OCI-LY7 (cell line): Measurements from ENCODE around the gene INTS11. TPM values are rescaled to one million over a fixed set of nuclear protein-coding genes. Genes with fewer than 3 reads are reported as not detected.

ENCODE experiments used
- BruUV-seq: library from RNA; stranded (reverse); fragments of 400-500 nt; replicated peaks from 2 replicates; lab custom pipeline; 2021; lab: Mats Ljungman, UMichigan
- CTCF ChIA-PET: fragments of 300-600 bp; sonication (Branson Sonifier 250); formaldehyde crosslinking; loops from one replicate; lab custom pipeline; 2022; ENCODE audit warnings: antibody characterized with exemption; ENCODE audit not compliant: unreplicated experiment; lab: Charles Lee
- POLR2A ChIA-PET: fragments of 300-600 bp; sonication (Branson Sonifier 250); formaldehyde crosslinking; loops from one replicate; lab custom pipeline; 2022; ENCODE audit warnings: antibody characterized with exemption; lab: Charles Lee
- DNase-seq: peaks from one replicate; pipeline ENCODE4 v3.0.0-alpha.2; 2015; ENCODE audit warnings: low spot score
- H2AFZ ChIP-seq: fragments of 200-600 bp; sonication (generic), shearing (Covaris generic); 2 replicates; pipeline ENCODE4 v1.6.1; 2014; ENCODE audit warnings: mild to moderate bottlenecking, antibody characterized with exemption, low read length, moderate library complexity
- H3K27ac ChIP-seq: fragments of 200-600 bp; sonication (generic); 2 replicates; pipeline ENCODE4 v1.5.1; 2014; ENCODE audit warnings: mixed run types, low read depth, mild to moderate bottlenecking, moderate library complexity, low read length, inconsistent platforms; ENCODE audit not compliant: poor library complexity, severe bottlenecking
- H3K36me3 ChIP-seq: fragments of 200-600 bp; sonication (generic); 2 replicates; pipeline ENCODE4 v1.6.1; 2014; ENCODE audit warnings: mild to moderate bottlenecking, antibody characterized with exemption, low read length, moderate library complexity, mixed read lengths; ENCODE audit not compliant: insufficient read depth
- H3K4me1 ChIP-seq: fragments of 200-600 bp; sonication (generic); 2 replicates; pipeline ENCODE4 v1.5.1; 2014; ENCODE audit warnings: mild to moderate bottlenecking, low read length; ENCODE audit not compliant: insufficient read depth, poor library complexity, severe bottlenecking
- H3K4me2 ChIP-seq: fragments of 200-600 bp; sonication (generic); 2 replicates; pipeline ENCODE4 v1.6.1; 2014; ENCODE audit warnings: mild to moderate bottlenecking, low read length
- H3K4me3 ChIP-seq: fragments of 200-600 bp; sonication (generic); 2 replicates; pipeline ENCODE4 v1.5.1; 2014; ENCODE audit warnings: mild to moderate bottlenecking, low read depth, low read length; ENCODE audit not compliant: poor library complexity, severe bottlenecking
- H3K79me2 ChIP-seq: fragments of 200-600 bp; sonication (generic); 2 replicates; pipeline ENCODE4 v1.6.1; 2016; ENCODE audit warnings: low read depth, mild to moderate bottlenecking, low read length, moderate library complexity, mixed read lengths; ENCODE audit not compliant: insufficient read depth
- H3K9me2 ChIP-seq: fragments of 200-600 bp; sonication (generic); 2 replicates; pipeline ENCODE4 v1.6.1; 2016; ENCODE audit warnings: mild to moderate bottlenecking, low read length, mixed read lengths; ENCODE audit not compliant: insufficient read depth
- H3K9me3 ChIP-seq: fragments of 200-600 bp; sonication (generic); 2 replicates; pipeline ENCODE4 v1.6.1; 2014; ENCODE audit warnings: mild to moderate bottlenecking, mixed run types, low read length, mixed read lengths
- H4K20me1 ChIP-seq: fragments of 200-600 bp; sonication (generic); 2 replicates; pipeline ENCODE4 v1.6.1; 2014; ENCODE audit warnings: mild to moderate bottlenecking, antibody characterized with exemption, low read length, moderate library complexity, mixed read lengths; ENCODE audit not compliant: insufficient read depth
- EZH2phosphoT487 ChIP-seq: fragments of 200-600 bp; sonication (generic); IDR thresholded peaks from 2 replicates; pipeline ENCODE4 v1.6.1; 2018; ENCODE audit warnings: low read depth, borderline replicate concordance, mild to moderate bottlenecking, mixed run types, antibody characterized with exemption, low read length, moderate library complexity, mixed read lengths
- intact Hi-C: fragments of 100-400 bp; cut with micrococcal nuclease; formaldehyde crosslinking; loops from one replicate; pipeline ENCODE4 v1.10.0; 2022; ENCODE audit not compliant: unreplicated experiment
- total RNA-seq, 2 experiments: library from RNA; depleted of rRNA in 1 of 2; stranded (reverse); fragments of >200 nt in 1 of 2; shearing (Covaris generic) in 1 of 2; gene quantifications; 2 replicates each; pipeline ENCODE4 v1.2.3, GENCODE V29; 2014 to 2022
- TF ChIP-seq, protein P1 (sequence below): fragments of 200-600 bp; sonication (generic); conservative IDR thresholded peaks from 2 replicates; pipeline ENCODE4 v1.5.1; 2014; ENCODE audit warnings: mild to moderate bottlenecking, antibody characterized with exemption, low read length, moderate library complexity, mixed read lengths

Gene INTS11
- total RNA-seq, 2 experiments from 2014 or later: 142 to 146 TPM

DNA sequence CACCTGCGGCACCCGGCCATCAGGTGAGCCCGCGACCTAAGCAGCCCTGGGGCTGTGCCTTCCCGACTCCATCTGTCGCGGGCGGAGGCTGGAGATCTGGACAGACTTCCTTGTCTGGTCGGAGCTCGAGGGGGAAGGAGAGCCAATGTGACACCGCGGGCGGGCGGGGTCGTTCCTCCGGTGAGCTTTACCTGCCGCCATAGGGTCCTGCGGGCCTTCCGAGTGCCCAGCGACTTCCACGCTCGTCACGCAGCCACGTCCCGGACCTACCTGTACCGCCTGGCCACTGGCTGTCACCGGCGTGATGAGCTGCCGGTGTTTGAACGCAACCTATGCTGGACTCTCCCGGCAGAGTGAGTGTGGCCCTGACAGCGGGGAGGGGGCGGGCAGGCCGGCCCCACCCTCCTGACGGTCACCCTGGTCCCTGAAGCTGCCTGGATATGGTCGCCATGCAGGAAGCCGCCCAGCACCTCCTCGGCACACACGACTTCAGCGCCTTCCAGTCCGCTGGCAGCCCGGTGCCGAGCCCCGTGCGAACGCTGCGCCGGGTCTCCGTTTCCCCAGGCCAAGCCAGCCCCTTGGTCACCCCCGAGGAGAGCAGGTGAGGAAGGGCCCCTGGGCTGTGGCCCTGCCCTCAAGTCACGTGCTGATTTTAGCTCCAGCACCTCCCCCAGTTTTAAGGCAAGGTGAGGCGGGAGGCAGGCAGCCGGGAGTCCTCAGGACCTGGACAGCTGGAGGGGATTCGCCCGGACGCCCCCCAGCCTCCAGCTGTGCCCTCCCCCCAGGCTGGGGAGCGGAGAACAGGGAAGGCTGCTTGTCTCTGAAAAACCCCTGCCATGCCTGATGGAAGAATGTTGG lies 15.0 kb downstream of the INTS11 start:
- BruUV-seq: no TSS peak
- peak overlapping the region; percentile 90 for H3K4me3 ChIP-seq
- DNase-seq: peak; percentile 47

DNA sequence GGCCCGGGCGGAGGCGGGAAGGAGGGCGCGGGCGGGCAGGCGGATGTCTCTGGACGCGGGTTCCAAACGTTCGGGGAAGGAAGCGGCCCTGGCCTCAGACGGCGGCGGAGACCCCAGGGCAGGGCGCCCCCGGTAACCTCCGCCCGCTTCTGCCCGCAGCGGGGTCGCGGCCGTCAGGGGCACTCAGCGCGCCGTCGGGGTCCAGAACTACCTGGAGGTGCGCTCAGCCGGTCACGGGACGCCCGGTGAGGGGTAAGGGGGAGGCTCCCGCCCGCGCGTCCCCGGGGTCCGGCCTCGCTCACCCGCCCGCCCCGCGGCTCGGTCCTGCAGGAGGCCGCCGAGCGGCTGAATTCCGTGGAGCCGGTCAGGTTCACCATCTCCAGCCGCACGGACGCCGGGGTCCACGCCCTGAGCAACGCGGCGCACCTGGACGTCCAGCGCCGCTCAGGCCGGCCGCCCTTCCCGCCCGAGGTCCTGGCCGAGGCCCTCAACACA lies 15.7 kb downstream of the INTS11 start:
- peak overlapping the region; percentile 89 for H3K4me2 ChIP-seq
- peak overlapping the region; percentile 38; the same call in 1 of the 2 replicates for H2AFZ ChIP-seq
- ChIA-PET POLR2A (no interaction called here), CTCF (no interaction called here)
- peaks cover 5% of the 10 kb centered on the region; the same call in 1 of the 2 replicates for H4K20me1 ChIP-seq
- DNase-seq: no peak
- peak overlapping the region; percentile 90 for H3K4me3 ChIP-seq
- intact Hi-C loops: loop anchor here (1.0 to 5.0 kb wide), 6 partner anchors 16 to 277 kb away; partner anchors contain the start of genes ATAD3B, B3GALT6, C1orf159 and CPTP
- TF ChIP-seq, protein P1, sequence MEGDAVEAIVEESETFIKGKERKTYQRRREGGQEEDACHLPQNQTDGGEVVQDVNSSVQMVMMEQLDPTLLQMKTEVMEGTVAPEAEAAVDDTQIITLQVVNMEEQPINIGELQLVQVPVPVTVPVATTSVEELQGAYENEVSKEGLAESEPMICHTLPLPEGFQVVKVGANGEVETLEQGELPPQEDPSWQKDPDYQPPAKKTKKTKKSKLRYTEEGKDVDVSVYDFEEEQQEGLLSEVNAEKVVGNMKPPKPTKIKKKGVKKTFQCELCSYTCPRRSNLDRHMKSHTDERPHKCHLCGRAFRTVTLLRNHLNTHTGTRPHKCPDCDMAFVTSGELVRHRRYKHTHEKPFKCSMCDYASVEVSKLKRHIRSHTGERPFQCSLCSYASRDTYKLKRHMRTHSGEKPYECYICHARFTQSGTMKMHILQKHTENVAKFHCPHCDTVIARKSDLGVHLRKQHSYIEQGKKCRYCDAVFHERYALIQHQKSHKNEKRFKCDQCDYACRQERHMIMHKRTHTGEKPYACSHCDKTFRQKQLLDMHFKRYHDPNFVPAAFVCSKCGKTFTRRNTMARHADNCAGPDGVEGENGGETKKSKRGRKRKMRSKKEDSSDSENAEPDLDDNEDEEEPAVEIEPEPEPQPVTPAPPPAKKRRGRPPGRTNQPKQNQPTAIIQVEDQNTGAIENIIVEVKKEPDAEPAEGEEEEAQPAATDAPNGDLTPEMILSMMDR: no peak
- no peak for TF ChIP-seq EZH2phosphoT487
- H3K9me3 ChIP-seq: no peaks in the 10 kb centered on the region
- H3K9me2 ChIP-seq: no peaks in the 10 kb centered on the region
- peaks cover 35% of the 10 kb centered on the region for H3K4me1 ChIP-seq
- peak overlapping the region; percentile 64 for H3K27ac ChIP-seq
- H3K79me2 ChIP-seq: no peaks in the 10 kb centered on the region; the same call in 1 of the 2 replicates
- BruUV-seq: TSS peak; percentile 76
- peaks cover 43% of the 10 kb centered on the region for H3K36me3 ChIP-seq

More for the DNA sequence above, 15.0 kb downstream of the INTS11 start:
- peaks cover 5% of the 10 kb centered on the region; the same call in 1 of the 2 replicates for H4K20me1 ChIP-seq
- peaks cover 35% of the 10 kb centered on the region for H3K4me1 ChIP-seq
- H3K9me3 ChIP-seq: no peaks in the 10 kb centered on the region
- ChIA-PET CTCF (no interaction called here), POLR2A (no interaction called here)
- H2AFZ ChIP-seq: peak overlapping the region; percentile 38; the same call in 1 of the 2 replicates
- H3K9me2 ChIP-seq: no peaks in the 10 kb centered on the region
- TF ChIP-seq, protein P1: no peak
- no peak for TF ChIP-seq EZH2phosphoT487
- H3K4me2 ChIP-seq: peak overlapping the region; percentile 89
- intact Hi-C loops: loop anchor here (2.0 to 5.0 kb wide), 5 partner anchors 15 to 277 kb away; partner anchors contain the start of genes ATAD3B, B3GALT6, C1orf159 and CPTP
- peak overlapping the region; percentile 64 for H3K27ac ChIP-seq
- no peaks in the 10 kb centered on the region; the same call in 1 of the 2 replicates for H3K79me2 ChIP-seq
- H3K36me3 ChIP-seq: peaks cover 50% of the 10 kb centered on the region
